Spinal cord (tissue), 10 donors: ENCODE data around the gene RHAG. TPM values are rescaled to one million over a fixed set of nuclear protein-coding genes. Genes with fewer than 3 reads are reported as not detected.
"Not testable (repeated sequence)": the region's sequence is repeated elsewhere in the genome, so short reads cannot be mapped to it uniquely, and the experiment has no call there.

ENCODE experiments used
- DNase-seq, 6 donors: peaks; one replicate each; pipeline versions ENCODE4 v3.0.0 to v3.0.0-alpha.2; 2013 to 2015; ENCODE audit warnings: low spot score in 6 of 6, low read depth in 4 of 6
- H3K27ac ChIP-seq: one replicate; pipeline ENCODE4 v1.5.1; 2013; ENCODE audit warnings: low read depth, low read length, control low read depth
- H3K27me3 ChIP-seq: one replicate; pipeline ENCODE4 v1.6.1; 2013; ENCODE audit warnings: low read length; ENCODE audit not compliant: control insufficient read depth, insufficient read depth
- H3K36me3 ChIP-seq: one replicate; pipeline ENCODE4 v1.6.1; 2013; ENCODE audit warnings: low read length; ENCODE audit not compliant: control insufficient read depth, insufficient read depth
- H3K4me1 ChIP-seq: one replicate; pipeline ENCODE4 v1.6.1; 2013; ENCODE audit warnings: low read length; ENCODE audit not compliant: control insufficient read depth, insufficient read depth
- H3K4me3 ChIP-seq: one replicate; pipeline ENCODE4 v1.5.1; 2013; ENCODE audit warnings: low read depth, low read length, control low read depth
- H3K9me3 ChIP-seq: one replicate; pipeline ENCODE4 v1.6.1; 2013; ENCODE audit warnings: low read length; ENCODE audit not compliant: control insufficient read depth, insufficient read depth
- WGBS: methylation state at CpG from one replicate; pipeline ENCODE4 v1.1.5; 2013; ENCODE audit warnings: missing lambda C conversion rate; ENCODE audit not compliant: insufficient coverage; 5-methylcytosine and 5-hydroxymethylcytosine counted together
- polyA plus RNA-seq, 2 donors: library from polyadenylated mRNA; unstranded; fragments of 120-200 nt; gene quantifications; one replicate each; pipeline ENCODE4 v1.2.1, GENCODE V29; 2013; ENCODE audit not compliant: insufficient read length in 2 of 2
- total RNA-seq, 2 donors: library from RNA; depleted of rRNA in 1 of 2; stranded (reverse); fragments of 120-200 nt in 1 of 2; fragments of >200 nt in 1 of 2; gene quantifications; one replicate each; pipeline versions ENCODE4 v1.2.3 to v1.2.4, GENCODE V29; 2013 to 2014
- donor health status: healthy.

The RHAG gene
- total and polyA plus RNA-seq, 4 donors = 0.27 to 11.0 (median 1.5) TPM

- WGBS = 53% methylated on average over 2 of the region's 5 CpGs
- no peaks in the 10 kb centered on the region for H3K36me3 ChIP-seq
- H3K4me3 ChIP-seq = no peak overlapping the region
- no peak for DNase-seq
- no peaks in the 10 kb centered on the region for H3K9me3 ChIP-seq
- H3K27ac ChIP-seq = no peak overlapping the region
- no peaks in the 10 kb centered on the region for H3K4me1 ChIP-seq
- H3K27me3 ChIP-seq = no peaks in the 10 kb centered on the region
Measured at GRCh38 chr6:49639177-49639817, 2.7 kb upstream of the RHAG start.

- H3K4me1 ChIP-seq = no peaks in the 10 kb centered on the region
- H3K4me3 ChIP-seq = no peak overlapping the region
- no peaks in the 10 kb centered on the region for H3K36me3 ChIP-seq
- no peaks in the 10 kb centered on the region for H3K9me3 ChIP-seq
- H3K27me3 ChIP-seq = no peaks in the 10 kb centered on the region
- DNase-seq = no peak
- 85% methylated on average over 1 of the region's 3 CpGs for WGBS
- H3K27ac ChIP-seq = no peak overlapping the region
Measured at GRCh38 chr6:49637350-49637731, 702 bp upstream of the RHAG start.

DNA sequence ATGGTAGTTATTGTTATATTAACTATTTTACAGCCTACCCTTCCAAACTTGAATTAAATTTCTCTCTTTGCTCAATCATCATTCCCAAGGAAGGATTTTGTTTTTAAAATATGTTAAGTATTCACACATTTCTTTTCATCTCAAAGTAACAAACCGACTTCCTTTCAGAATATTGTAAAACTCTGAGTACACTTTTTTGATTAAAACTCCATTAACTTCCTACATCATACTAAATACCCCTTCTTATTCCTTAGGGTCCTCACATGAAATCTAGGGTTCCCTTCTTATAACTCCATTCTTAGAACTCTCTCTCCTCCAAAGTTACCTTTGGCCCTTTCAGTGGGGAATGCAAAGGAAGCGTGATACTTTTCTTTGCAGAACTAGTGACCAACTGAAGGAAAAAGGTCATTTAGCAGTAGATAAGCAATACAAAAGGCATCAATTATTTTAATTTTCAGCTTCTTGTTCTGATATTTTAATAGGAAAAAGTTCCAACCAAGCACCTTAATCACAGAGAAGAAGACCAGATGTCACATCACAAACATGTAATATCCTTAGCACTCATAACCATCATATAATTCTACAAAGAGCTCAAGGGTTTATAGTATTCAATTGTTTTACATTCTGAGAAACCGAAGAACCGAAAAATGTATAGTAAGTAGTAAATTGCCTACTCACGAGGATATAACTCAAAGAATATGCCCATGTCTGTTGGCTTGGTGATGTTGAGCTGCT, 494 bp downstream of the RHAG start:
- H3K27ac ChIP-seq = no peak overlapping the region
- no peaks in the 10 kb centered on the region for H3K4me1 ChIP-seq
- H3K4me3 ChIP-seq = no peak overlapping the region
- no peaks in the 10 kb centered on the region for H3K36me3 ChIP-seq
- WGBS = no CpG with 5 or more reads among the region's 5 CpGs
- no peaks in the 10 kb centered on the region for H3K27me3 ChIP-seq
- no peak for DNase-seq
- H3K9me3 ChIP-seq = no peaks in the 10 kb centered on the region

DNA sequence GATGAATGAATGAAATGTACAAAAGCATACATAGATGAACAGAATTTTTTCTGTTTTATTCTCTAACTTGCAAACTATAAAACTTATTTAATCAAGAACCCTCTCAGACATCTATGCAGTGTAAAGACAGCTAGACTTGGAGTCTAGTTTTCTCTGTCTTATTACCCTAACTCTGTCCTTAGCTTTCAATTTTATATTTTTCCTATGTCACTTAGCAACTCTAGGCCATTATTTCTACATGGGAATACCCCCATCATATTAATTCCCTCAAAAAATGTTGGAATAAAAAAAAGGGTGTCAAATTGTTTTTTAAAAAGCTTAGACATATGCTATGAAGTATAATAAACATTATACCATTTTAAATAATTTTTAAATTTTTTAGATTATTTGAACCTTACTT, 1.2 kb downstream of the RHAG start:
- Histone ChIP-seq H3K36me3 (no peaks in the 10 kb centered on the region), H3K9me3 (no peaks in the 10 kb centered on the region), H3K4me1 (no peaks in the 10 kb centered on the region), H3K27ac (no peak overlapping the region), H3K27me3 (no peaks in the 10 kb centered on the region), H3K4me3 (no peak overlapping the region)
- no peak for DNase-seq

GRCh38 chr6:49634836-49635218, 1.8 kb downstream of the RHAG start:
- H3K36me3 ChIP-seq = no peaks in the 10 kb centered on the region
- no peak for DNase-seq
- no peak overlapping the region for H3K4me3 ChIP-seq
- WGBS = no CpG with 5 or more reads among the region's 3 CpGs
- no peak overlapping the region for H3K27ac ChIP-seq
- H3K9me3 ChIP-seq = no peaks in the 10 kb centered on the region
- no peaks in the 10 kb centered on the region for H3K27me3 ChIP-seq
- H3K4me1 ChIP-seq = no peaks in the 10 kb centered on the region

DNA sequence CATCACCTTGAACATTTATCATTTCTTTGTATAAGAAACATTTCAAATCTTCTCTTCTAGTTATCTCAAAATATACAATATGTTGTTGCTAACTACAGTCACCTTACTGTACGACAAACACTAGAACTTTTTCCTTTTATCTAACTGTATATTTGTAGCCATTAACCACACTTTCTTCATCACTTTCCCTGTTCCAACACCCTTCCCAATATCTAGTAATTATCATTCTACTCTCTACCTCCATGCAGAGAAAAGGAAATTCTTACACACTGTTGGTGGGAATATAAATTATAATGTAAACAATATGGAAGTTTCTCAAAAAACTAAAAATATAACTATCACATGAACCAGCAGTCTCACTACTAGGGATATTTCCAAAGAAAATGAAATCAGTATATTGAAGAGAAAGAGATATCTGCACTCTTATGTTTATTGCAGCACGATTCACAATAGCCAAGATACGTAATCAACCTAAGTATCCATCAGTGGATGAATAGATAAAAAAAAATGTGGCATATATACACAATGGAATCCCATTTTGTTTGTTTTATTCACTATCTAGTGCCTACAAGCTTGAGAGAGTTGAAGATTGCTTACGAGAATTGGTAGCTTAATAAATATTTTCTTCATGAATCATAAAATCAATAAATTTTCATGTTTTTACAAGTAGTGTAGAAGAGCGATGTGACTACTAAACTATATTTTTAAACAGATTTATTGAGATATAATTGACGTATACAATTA, 2.4 kb downstream of the RHAG start:
- no peak overlapping the region for H3K4me3 ChIP-seq
- H3K36me3 ChIP-seq = no peaks in the 10 kb centered on the region
- H3K9me3 ChIP-seq = no peaks in the 10 kb centered on the region
- no peaks in the 10 kb centered on the region for H3K27me3 ChIP-seq
- no CpG with 5 or more reads among the region's 6 CpGs for WGBS
- no peak for DNase-seq
- no peak overlapping the region for H3K27ac ChIP-seq
- H3K4me1 ChIP-seq = no peaks in the 10 kb centered on the region

DNA sequence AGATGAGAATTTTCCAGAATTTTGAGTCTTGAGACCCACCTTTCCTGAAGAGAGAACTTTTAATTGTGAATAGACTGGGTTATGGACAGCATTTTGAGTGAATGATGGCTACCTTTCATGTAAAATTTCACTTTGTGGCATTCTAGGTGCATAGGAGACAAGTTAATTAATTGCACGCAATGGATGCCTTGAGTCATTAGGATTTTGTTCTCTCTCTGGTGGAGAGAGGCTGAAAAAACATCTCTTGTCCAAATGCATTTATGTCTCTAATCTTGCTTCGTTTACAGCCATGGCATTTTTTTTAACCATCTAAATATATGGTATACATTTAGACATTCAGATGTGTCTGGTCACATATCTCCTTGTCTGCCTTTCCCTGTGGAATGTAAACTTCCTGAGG, 3.1 kb downstream of the RHAG start:
- DNase-seq = no peak
- H3K4me1 ChIP-seq = no peaks in the 10 kb centered on the region
- H3K27me3 ChIP-seq = no peaks in the 10 kb centered on the region
- no peaks in the 10 kb centered on the region for H3K36me3 ChIP-seq
- H3K9me3 ChIP-seq = no peaks in the 10 kb centered on the region
- H3K4me3 ChIP-seq = no peak overlapping the region
- no CpG with 5 or more reads among the region's 2 CpGs for WGBS
- no peak overlapping the region for H3K27ac ChIP-seq

DNA sequence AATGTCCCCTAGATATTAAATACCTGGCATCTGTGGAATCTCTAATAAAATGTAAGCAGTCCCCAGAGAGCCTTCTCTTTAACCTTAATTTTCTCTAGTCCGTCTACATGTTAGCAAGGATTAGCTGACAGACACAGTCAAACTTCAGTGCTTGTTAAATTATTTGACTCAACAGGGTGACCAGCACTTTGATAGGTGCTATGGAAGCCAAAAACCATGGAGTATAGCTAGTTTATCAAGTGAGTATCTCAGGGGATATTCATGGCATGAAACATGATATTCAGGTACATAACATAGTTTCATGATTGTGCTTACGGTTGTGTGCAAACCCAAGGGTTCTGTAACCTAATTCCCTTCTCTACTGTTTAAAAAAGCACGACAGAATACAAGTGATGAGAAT, 3.9 kb downstream of the RHAG start:
- Histone ChIP-seq H3K9me3 (no peaks in the 10 kb centered on the region), H3K27ac (no peak overlapping the region), H3K4me1 (no peaks in the 10 kb centered on the region), H3K27me3 (no peaks in the 10 kb centered on the region), H3K36me3 (no peaks in the 10 kb centered on the region), H3K4me3 (no peak overlapping the region)
- WGBS = no CpG with 5 or more reads among the region's 3 CpGs
- no peak for DNase-seq

- not testable (repeated sequence) for H3K27ac ChIP-seq, H3K36me3 ChIP-seq, H3K4me3 ChIP-seq, H3K27me3 ChIP-seq, H3K9me3 ChIP-seq, DNase-seq, H3K4me1 ChIP-seq
- WGBS = 95% methylated on average over 27 of the region's 36 CpGs
Measured at GRCh38 chr6:49629485-49630088, 7.1 kb downstream of the RHAG start.
